CD4-positive, alpha-beta memory T cell (primary cell): Measurements from ENCODE around the gene RPA3. TPM values are rescaled to one million over a fixed set of nuclear protein-coding genes. Genes with fewer than 3 reads are reported as not detected.

Experiments used
- polyA plus RNA-seq, 2 donors: library from polyadenylated mRNA; unstranded; fragments of 300-500 nt; fragmentation: Illumina TruSeq; gene quantifications; one replicate each; pipeline ENCODE4 v1.2.3, GENCODE V29; 2021
- total RNA-seq, 2 experiments: library from RNA; stranded (reverse); gene quantifications; one replicate each; pipeline ENCODE4 v1.2.3, GENCODE V29; 2021

Gene RPA3
- total and polyA plus RNA-seq, 4 experiments from 2014 or later: 31.2 to 96.6 (median 63.6) TPM

Other genes starting within 250 kb of the RPA3 start
- under 1 TPM; 0.15 to 0.19 TPM for gene COL28A1, start 182.7 kb downstream of the RPA3 start, total RNA-seq
- not detected for gene COL28A1, start 182.7 kb downstream of the RPA3 start, polyA plus RNA-seq
- gene MIOS, start 151.7 kb downstream of the RPA3 start, total RNA-seq: 10 to 100 TPM; 22.9 to 25.1 TPM
- gene MIOS, start 151.7 kb downstream of the RPA3 start, polyA plus RNA-seq: 10 to 100 TPM; 15.5 to 16.4 TPM
- gene UMAD1, start 77.9 kb downstream of the RPA3 start, total RNA-seq: 10 to 100 TPM; 23.5 to 25.1 TPM
- gene UMAD1, start 77.9 kb downstream of the RPA3 start, polyA plus RNA-seq: 10 to 100 TPM; 30.0 to 36.7 TPM